Left renal cortex interstitium (tissue), 4 donors: ENCODE results near the gene ZPBP2. TPM values are rescaled to one million over a fixed set of nuclear protein-coding genes. Genes with fewer than 3 reads are reported as not detected.
"Not testable (repeated sequence)": the region's sequence is repeated elsewhere in the genome, so short reads cannot be mapped to it uniquely, and the experiment has no call there.

Experiments used
- DNase-seq, 4 donors: peaks; one replicate each; pipeline ENCODE4 v3.0.0-alpha.2; 2013; ENCODE audit warnings: low read depth in 4 of 4, low spot score in 2 of 4, missing footprints in 1 of 4
- polyA plus RNA-seq, 4 donors: library from polyadenylated mRNA; unstranded; fragments of 120-200 nt; gene quantifications; one replicate each; pipeline ENCODE4 v1.2.1, GENCODE V29; 2013; ENCODE audit not compliant: insufficient read length in 4 of 4

Gene ZPBP2
- polyA plus RNA-seq, result not detected

GRCh38 chr17:39867880-39868553 is at the start of gene ZPBP2:
ZPBP2 (plus strand) TSS chr17:39868202; CDS start chr17:39868355, 153 bp downstream.
- no peak for DNase-seq

DNA sequence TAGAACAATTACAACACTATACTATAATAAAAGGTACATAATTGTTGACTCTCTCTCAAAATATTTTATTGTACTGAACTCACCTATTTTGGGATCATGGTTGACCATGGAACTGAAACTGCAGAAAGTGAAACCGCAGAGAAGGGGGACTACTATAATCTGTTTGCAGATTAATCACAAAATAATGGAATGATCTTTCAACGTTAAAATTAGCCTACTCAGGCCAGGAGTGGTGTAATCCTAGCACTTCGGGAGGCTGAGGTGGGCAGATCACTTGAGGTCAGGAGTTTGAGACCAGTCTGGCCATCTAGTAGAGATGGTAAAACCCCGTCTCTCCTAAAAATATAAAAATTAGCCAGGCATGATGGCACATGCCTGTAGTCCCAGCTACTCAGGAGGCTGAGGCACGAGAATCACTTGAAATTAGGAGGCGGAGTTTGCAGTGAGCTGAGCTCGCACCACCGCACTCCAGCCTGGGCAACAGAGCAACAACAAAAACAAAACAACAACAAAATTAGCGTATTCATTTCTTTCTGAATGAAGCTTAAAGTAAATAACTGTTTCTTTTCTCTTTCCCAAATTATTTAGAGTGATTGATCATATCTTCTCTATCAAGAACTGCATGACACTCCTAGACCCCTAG is 49.5 kb upstream of the ZPBP2 start:
- DNase-seq, result no peak

DNA sequence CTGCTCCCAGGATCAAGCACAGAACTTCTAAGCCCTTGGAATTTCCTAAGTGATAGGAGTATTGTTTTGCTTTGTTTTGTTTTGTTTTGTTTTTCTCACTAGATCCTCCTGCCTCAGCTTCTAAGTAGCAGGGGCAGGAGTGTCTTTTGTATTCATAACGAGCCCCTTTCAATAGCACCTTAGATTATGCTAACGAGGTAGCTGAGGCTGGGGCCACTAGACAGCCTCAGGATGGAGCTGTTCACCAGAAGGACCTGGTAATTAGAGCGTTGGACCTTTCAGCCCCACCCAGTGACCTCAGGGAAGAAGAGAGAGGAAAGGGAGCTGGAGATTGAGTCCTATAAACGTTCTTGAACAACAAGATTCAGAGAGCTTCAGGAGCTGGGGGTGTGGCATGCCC is 47.5 kb upstream of the ZPBP2 start:
- no peak for DNase-seq

DNA sequence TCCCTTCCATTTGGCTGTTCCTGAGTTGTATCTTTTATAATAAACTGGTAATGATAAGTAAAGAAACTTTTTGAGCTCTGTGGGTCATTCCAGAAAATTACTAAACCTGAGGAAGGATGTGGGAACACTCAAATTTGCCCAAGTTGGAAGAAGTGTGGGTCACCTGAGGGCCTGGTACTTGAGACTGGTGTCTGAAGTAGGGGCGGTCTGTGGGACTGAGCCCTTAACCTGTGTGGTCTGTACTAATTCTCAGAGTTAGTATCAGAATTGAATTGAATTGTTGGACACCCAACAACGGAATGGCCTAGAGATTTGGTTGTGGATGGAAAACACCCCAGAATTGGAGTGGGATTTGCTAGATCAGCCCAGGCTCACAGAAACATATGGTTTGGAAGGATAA is 47.0 kb upstream of the ZPBP2 start:
- no peak for DNase-seq

- no peak for DNase-seq
Measured at GRCh38 chr17:39822051-39822451, 46.0 kb upstream of the ZPBP2 start.

DNA sequence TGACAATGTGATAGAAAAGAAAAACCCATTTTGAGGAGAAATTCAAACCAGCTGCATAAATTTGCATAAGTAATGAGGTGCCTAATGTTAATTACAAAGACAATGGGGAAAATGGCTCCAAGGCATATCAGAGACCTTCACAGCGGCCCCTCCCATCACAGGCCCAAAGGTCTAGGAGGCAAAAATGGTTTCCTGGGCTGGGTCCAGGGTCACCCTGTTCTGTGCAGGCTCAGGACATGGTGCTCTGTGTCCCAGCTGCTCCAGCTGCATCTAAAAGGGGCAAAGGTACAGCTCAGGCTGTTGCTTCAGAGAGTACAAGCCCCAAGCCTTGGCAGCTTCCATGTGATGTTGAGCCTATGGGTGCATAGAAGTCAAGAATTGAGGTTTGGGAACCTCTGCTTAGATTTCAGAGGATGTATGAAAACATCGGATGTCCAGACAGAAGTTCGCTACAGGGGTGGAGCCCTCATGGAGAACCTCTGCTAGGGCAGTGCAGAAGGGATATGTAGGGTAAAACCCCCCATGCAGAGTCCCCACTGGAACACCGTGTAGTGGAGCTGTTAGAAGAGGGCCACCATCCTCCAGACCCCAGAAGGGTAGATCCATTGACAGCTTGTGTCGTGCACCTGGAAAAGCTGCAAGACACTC is 44.5 kb upstream of the ZPBP2 start:
- DNase-seq, result no peak

GRCh38 chr17:39826334-39826733 is 41.7 kb upstream of the ZPBP2 start:
- no peak for DNase-seq

DNA sequence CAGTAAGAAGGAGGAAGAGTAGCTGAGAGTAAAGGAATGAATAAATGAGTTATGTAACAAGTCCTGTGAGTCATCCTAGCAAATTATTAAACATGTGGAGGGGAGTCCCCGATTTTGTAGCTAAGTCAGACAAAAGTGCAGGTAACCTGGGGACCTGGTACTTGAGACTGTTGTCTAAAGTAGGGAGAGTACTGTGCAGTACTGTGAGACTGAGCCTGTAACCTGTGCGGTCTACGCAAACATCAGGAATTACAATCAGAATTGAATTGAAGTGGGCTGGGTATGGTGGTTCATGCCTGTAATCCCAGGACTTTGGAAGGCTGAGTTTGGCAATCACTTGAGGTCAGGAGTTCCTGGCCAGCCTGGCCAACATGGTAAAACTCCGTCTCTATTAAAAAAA is 39.6 kb upstream of the ZPBP2 start:
- DNase-seq, result no peak

DNA sequence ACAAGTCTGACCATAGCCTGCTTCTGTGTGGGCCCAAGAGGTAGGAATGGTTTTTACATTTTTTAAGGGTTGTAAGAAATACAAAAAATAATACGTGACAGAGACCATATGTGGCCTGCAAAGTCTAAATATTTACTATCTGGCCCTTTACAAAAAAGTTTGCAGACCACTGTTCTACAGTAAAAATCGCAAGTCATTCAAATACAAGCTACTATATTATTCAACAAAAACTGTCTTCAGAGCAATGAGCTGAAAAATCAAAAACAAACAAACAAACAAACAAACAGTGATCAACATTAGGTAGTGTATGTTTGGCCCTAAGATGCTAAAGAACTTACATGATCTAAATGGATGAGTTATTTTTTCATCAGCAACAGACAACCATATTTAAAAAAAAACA is 36.4 kb upstream of the ZPBP2 start:
- no peak for DNase-seq

DNA sequence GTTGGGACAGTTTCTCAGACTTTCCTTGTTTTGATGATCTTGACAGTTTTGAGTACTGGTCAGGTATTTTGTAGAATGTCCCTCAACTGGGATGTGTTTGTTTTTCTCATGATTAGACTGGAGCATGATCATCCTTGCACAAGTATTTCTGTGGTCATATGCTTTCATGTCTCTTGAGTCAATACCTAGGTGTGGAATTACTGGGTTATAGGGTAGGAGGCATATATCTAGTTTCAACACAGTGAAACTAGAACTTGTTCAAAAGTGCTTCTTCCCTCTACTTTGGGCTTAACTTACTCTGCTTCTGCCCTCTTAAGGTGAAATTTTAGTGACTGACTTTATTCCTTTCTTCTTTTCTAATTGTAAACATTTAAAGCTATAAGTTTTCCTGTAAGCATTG is 34.0 kb upstream of the ZPBP2 start:
- no peak for DNase-seq

DNA sequence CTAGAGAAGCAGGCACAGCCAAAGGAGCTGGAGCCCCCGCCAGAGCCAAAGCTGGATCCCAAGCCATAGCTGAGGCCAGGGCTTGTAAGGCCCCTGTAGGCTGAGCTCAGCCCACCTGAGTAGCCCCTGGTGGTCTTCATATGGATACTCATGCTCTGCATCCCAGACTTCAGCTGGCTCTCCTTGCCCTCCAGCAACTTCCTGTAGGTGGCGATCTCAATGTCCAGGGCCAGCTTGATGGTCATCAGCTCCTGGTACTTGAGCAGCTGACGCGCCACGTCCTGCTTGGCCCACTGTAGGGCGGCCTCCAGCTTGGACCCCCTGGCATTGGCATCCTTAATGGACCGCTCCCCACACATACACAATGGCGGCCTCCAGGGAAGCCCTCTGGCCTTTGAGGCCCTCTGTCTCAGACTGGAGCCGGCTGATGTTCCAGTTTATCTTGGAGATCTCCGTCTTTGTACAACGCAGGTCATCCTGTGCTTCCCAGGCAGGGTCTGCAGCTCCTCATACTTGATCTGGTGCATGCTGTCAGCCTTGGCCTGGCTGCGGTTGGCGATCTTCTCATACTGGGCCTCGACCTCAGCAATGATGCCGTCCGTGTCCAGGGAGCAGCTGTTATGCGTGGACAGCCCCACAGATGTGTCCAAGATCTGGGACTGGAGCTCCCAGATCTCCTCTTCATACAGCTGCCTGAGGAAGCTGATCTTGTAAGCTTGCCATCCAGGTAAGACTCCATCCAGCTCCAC is 32.8 kb upstream of the ZPBP2 start:
- DNase-seq, result no peak

DNA sequence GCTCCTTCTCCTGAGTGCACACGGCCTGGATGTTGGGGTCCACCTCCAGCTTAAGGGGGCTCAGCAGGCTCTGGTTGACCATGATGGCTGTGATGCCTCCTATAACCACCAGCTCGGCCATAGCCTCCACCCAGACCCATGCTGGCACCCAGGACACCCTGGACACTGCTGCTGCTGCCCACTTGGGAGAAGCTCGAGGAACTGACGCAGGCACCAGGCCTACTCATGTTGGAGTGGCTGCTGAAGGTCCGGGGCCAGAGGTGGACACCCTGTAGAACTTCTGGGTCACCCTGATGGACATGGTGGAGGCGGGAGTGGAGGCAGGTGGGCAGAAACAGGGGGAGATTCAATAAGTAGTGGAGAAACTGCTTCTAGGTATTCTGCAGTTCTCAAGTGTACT is 31.9 kb upstream of the ZPBP2 start:
- no peak for DNase-seq

- no peak for DNase-seq
Measured at GRCh38 chr17:39838057-39838456, 29.9 kb upstream of the ZPBP2 start.

GRCh38 chr17:39838784-39839183 is 29.2 kb upstream of the ZPBP2 start:
- no peak for DNase-seq

DNA sequence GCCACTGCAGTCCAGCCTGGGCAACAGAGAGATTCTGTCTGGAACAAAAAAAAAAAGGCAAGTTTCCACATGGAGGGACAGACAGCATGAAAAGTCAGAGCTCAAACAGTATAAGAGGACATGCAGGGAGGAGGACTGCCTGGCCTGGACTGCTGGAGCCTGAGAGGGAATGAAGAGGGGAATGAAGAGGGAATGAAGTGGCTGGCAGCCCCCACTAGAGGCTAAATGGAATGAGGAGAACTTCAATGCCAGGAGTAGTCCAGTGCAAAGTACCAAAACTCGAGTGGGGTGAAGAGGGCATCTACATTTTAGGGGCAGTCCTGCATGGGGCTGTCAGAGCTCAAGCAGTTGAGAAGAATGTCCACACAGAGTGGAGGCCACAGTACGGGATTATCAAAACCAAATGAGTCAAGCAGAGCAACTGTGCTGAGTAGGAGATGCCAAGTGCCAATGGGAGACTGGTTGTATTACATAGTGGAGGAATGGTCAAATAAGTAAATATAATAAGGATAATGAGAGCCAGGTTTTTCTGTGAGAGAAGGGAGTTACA is 26.8 kb upstream of the ZPBP2 start:
- no peak for DNase-seq

GRCh38 chr17:39845052-39845846 is 22.8 kb upstream of the ZPBP2 start:
- DNase-seq, result no peak

DNA sequence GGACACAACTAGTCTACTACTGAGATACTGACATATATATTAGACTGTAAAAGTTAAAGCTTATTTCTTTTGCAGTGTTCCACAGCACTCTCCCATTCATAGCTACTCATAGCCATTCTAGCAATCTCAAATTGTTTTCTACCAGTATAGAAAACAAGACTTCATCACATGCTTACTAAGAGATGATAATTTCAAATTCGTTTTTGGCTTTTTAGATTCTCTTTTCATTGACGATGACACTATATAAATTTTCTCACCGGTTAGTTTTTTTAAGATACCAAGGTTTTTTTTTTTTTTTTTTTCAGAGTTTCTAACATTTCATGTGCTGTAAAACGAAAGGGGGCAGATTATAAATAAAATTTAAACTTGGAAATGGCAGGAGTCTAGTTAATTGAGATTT is 21.8 kb upstream of the ZPBP2 start:
- no peak for DNase-seq

- no peak for DNase-seq
Measured at GRCh38 chr17:39848600-39848999, 19.4 kb upstream of the ZPBP2 start.

- DNase-seq, result not testable (repeated sequence)
Measured at GRCh38 chr17:39850186-39850585, 17.8 kb upstream of the ZPBP2 start.

DNA sequence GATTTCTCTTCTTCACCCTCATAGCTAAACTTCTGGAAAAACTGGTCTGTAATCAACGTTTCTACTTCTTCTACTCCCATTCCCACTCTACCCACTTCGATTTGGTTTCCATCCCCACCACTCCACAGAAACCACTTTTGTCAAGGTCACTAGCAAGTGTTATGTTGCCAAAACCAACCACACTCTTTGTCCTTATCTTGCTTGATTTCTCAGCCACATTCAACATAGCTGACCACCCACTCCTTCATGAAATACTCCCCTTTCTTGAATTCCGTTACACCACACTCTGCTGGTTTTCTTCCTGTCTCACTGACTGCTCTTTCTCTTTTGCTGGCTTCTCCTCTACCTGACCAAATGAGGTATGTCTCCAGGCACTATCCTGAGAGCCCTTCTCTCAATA is 15.8 kb upstream of the ZPBP2 start:
- no peak for DNase-seq
